ENCODE results near the gene CHCHD3.

CHCHD3 gene

DNA sequence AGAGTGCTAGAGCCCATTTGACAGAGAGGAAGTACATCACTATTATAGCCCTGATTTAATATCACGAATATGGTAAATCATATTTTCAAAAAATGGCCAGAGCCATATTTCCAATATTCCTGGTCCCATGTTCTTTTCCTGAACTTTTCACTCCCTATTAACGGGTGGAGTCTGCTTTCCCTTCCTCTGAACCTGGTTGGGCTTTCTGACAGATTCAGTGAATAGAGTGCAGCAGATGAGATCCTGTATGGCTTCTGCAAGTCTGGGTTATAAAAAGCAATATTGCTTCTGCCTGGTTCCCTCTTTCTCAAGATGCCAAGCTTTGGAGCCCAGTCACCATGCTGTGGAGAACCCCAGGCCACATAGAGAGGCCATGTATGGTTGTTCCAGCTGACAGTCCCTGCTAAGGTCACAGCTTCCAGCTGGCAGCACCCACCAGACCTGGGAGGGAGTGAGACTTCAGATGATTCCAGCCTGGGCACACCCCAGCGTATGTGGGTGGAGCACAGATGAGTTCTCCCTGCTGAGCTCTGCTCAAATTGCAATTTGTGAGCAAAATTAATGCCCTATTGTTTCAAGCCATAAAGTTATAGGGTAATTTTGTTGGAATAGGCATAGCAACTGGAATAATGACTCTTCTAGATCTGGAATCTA is 17.9 kb upstream of the CHCHD3 start:
- Histone ChIP-seq H3K27me3 (peaks cover 0 to 6% of the 10 kb centered on the region in 2 donors), H3K9me3 (no peaks in the 10 kb centered on the region), H3K27ac (no peak overlapping the region), H3K36me3 (no peaks in the 10 kb centered on the region), H3K4me3 (no peak overlapping the region), H3K4me1 (no peaks in the 10 kb centered on the region)
- intact Hi-C loops (cut with DNase I; ENCODE audit: low total_unique reads): no loop called here
- DNase-seq: no peak
- TF ChIP-seq, protein P1, sequence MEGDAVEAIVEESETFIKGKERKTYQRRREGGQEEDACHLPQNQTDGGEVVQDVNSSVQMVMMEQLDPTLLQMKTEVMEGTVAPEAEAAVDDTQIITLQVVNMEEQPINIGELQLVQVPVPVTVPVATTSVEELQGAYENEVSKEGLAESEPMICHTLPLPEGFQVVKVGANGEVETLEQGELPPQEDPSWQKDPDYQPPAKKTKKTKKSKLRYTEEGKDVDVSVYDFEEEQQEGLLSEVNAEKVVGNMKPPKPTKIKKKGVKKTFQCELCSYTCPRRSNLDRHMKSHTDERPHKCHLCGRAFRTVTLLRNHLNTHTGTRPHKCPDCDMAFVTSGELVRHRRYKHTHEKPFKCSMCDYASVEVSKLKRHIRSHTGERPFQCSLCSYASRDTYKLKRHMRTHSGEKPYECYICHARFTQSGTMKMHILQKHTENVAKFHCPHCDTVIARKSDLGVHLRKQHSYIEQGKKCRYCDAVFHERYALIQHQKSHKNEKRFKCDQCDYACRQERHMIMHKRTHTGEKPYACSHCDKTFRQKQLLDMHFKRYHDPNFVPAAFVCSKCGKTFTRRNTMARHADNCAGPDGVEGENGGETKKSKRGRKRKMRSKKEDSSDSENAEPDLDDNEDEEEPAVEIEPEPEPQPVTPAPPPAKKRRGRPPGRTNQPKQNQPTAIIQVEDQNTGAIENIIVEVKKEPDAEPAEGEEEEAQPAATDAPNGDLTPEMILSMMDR (IDR thresholded peaks at IDR 0.05): no peak

DNA sequence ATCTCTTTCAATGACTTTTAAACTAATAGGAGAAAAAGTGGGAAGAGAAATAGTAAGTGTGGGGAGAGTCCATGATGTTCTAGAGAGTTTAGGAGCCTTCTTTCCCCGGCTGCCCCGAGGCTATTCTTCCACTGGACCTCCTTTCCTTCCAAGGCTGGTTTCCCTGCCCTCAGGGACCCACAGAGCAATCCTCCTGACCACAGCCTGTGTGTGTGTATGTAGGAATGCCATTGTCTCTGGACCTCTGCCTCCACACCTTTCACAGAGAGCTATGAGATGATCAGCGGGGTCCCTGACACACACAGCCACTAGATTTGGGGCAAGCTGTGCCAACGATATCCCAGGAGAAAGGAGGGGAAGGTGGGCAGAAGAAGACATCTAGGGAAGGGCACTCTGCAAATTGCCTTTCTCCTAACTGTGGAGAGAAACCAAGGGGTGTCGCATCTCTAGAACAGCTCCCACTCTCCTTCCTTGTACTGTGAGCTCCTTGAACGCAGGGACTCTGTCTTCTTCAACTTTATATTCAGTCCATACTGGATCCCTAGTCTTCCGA is 13.3 kb upstream of the CHCHD3 start:
- intact Hi-C loops (cut with DNase I; ENCODE audit: low total_unique reads): no loop called here
- Histone ChIP-seq H3K27ac (no peak overlapping the region), H3K4me3 (no peak overlapping the region), H3K27me3 (no peaks in the 10 kb centered on the region), H3K36me3 (no peaks in the 10 kb centered on the region), H3K4me1 (no peaks in the 10 kb centered on the region), H3K9me3 (no peaks in the 10 kb centered on the region)
- TF ChIP-seq, protein P1 (IDR thresholded peaks at IDR 0.05): no peak
- DNase-seq: no peak

DNA sequence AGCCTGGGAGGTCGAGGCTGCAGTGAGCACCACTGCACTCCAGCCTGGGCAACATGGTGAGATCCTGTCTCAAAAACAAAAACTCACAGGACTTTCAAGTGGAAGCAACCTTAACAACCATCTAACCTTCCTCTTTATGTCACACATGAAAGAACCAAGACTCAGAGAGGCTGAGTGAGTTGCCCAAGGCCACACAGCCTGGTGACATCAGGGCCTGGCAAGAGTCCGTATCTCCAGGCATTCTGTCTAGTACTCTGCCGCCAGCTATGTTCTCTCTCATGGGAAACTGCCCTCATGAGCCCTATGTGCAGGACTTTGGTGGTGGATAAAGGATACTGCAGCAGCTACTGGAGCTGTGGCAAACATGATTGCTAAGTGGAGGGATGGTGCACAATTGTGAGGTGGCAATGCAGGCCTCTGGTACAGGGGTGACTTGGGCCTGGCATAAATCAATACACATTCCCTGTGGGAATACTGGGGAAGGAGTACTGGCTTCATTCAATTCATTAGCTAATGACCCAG is 10.1 kb upstream of the CHCHD3 start:
- intact Hi-C loops (cut with DNase I; ENCODE audit: low total_unique reads): no loop called here
- no peaks in the 10 kb centered on the region for H3K36me3 ChIP-seq
- no peaks in the 10 kb centered on the region for H3K9me3 ChIP-seq
- no peaks in the 10 kb centered on the region for H3K4me1 ChIP-seq
- DNase-seq: no peak
- no peaks in the 10 kb centered on the region for H3K27me3 ChIP-seq
- H3K4me3 ChIP-seq: no peak overlapping the region
- TF ChIP-seq, protein P1 (IDR thresholded peaks at IDR 0.05): no peak
- no peak overlapping the region for H3K27ac ChIP-seq

DNA sequence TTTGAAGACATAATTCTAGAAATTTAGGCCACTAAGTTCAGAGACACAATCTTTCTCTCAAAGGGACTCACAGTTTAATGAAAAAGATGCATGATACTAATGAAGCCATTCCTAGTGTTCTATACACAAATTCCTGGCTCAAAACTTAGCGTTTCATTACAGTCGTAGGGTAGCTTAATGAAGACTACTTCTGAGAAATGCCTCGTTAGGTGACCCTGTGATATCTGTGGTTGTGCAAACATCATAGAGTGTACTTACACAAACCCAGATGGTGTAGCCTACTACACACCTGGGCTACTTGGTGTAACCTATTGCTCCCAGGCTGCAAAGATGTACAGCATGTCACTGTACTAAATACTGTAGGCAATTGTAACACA is 488 bp upstream of the CHCHD3 start:
- TF ChIP-seq, protein P1 (IDR thresholded peaks at IDR 0.05): no peak
- intact Hi-C loops (cut with DNase I; ENCODE audit: low total_unique reads): loop anchor here (10.0 kb wide), 1 partner anchor 172 kb away; the partner anchor contains the start of gene EXOC4

DNA sequence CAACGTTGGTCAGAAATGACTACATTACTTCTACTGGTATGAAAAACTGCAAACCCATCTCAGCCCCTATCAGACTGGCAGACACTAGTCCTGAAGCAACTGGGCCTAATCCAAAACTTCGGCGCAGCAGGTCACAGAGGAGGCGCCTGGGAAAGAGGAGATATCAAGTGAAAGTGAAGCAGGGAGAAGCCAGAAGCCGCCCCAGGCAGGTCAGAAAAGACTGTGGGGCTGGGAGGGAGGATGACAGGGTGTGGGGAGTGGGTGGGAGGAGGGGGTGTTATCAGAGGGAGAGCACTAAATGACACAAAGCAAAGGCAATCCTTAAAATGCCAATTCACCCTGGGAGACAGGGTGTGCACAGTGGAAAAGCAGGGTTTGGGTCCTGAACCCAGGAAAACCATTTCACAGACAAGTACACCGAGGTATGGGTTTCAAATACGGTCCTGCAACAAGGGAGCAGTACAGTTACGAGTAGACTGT is 731 bp downstream of the CHCHD3 start:
- H3K9me3 ChIP-seq: no peaks in the 10 kb centered on the region
- no peak for DNase-seq
- H3K27me3 ChIP-seq: no peaks in the 10 kb centered on the region
- H3K27ac ChIP-seq: peak overlapping the region; percentile 83 to 85
- TF ChIP-seq, protein P1 (IDR thresholded peaks at IDR 0.05): no peak
- H3K4me3 ChIP-seq: peak overlapping the region; percentile 94 to 98
- peaks cover 0 to 27% (median 15%) of the 10 kb centered on the region in 4 donors for H3K4me1 ChIP-seq
- H3K36me3 ChIP-seq: no peaks in the 10 kb centered on the region
- intact Hi-C loops (cut with DNase I; ENCODE audit: low total_unique reads): loop anchor here (10.0 kb wide), 1 partner anchor 174 kb away; the partner anchor contains the start of gene EXOC4

More for the DNA sequence above, 488 bp upstream of the CHCHD3 start:
- Histone ChIP-seq H3K9me3 (no peaks in the 10 kb centered on the region), H3K27ac (peak overlapping the region in 1 of 2 donors; percentile 85), H3K4me1 (peaks cover 0 to 27% (median 15%) of the 10 kb centered on the region in 4 donors), H3K27me3 (no peaks in the 10 kb centered on the region), H3K4me3 (peak overlapping the region; percentile 94 to 98), H3K36me3 (no peaks in the 10 kb centered on the region)
- no peak for DNase-seq
